HG03432 (cell line): ENCODE data around the gene PDE6D.

Source experiments
- ATAC-seq: cut with Tn5 transposase; IDR thresholded peaks from one replicate; pipeline ENCODE4 v1.9.1; 2021; ENCODE audit warnings: mild to moderate bottlenecking, moderate library complexity; ENCODE audit not compliant: unreplicated experiment

PDE6D gene

DNA sequence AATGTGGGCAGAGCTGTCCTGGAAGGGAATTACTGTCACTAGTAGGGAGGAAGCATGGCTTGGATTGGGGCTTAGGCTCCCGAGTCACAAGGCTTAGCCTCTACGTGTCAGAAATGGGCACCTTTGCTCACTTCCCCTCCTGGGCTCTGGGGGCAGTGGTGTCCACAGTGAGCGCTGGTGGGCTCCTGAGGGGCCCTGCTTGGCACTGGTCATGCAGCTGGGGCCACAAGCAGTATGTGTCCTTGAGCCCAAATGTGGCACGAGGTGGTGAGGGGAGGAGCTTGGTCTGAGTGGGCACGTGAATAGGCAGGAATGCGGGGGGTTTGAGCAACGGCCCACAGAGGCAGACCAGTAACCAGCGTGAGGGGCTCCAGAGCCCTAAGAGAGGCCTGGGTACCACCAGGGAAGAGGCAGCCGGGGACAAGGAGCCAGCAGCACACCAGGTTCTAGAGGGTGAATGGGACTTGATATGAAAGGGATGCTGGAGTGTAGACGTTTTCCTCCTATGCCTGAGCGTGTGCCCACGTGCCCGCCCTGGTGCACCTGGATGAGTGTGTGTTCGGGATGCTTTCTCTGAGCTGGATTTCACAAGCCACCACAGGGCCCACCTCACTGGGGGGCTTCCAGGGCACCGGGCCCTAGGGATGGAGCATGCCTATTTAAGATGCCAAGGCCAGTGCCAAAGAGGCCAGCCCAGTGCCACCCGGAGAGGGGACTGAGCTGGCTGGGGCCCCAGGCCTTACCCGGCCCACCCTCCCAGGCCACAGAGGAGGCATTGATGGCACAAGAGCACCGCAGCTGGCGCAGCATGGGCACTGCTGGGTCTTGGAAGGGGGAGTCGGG lies 95.5 kb downstream of the PDE6D start:
- no peak for ATAC-seq

DNA sequence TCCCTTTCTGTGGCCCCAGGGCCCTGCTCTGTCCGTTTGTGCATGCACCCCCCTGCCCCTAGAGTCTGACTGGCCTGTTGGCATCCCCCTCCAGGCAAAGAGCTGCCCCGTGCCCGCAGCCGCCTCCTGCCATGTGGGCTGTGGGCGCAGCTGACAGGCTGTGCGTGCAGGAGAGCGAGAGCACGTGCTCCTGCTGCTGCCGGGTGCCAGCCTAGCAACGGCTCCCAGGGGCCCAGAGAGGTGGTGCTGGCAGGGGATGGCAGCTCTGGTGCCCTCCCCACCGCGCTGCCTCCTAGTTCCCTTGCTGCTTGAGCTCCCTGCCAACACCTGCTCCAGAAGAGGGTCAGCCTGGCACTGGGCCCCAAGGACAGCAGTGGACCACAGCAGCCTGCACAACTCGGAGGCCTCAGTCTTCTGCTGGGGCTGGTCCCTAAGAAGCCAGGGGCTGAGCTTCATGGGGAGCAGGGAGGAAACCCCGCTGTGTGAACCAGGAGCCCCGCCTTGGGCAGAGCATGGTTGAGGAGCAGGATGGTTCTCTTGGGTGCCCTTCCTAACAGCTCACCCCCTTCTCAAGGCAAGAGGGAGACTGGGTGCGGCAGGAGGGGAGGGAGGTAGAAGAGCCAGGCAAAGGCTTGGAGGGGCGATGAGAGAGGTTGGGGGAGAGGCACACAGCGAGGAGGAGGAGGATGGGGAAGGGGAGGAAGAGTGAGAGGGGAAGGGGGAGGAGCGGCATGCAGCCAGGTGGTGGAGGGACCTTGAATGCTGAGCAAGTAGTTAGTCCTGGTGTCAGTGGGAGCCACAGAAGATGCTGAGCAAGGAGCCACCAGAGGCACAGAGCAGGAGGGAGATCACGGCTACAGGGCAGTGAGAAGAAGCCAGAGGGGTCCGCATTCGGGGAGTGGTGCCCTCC lies 96.5 kb downstream of the PDE6D start:
- no peak for ATAC-seq

DNA sequence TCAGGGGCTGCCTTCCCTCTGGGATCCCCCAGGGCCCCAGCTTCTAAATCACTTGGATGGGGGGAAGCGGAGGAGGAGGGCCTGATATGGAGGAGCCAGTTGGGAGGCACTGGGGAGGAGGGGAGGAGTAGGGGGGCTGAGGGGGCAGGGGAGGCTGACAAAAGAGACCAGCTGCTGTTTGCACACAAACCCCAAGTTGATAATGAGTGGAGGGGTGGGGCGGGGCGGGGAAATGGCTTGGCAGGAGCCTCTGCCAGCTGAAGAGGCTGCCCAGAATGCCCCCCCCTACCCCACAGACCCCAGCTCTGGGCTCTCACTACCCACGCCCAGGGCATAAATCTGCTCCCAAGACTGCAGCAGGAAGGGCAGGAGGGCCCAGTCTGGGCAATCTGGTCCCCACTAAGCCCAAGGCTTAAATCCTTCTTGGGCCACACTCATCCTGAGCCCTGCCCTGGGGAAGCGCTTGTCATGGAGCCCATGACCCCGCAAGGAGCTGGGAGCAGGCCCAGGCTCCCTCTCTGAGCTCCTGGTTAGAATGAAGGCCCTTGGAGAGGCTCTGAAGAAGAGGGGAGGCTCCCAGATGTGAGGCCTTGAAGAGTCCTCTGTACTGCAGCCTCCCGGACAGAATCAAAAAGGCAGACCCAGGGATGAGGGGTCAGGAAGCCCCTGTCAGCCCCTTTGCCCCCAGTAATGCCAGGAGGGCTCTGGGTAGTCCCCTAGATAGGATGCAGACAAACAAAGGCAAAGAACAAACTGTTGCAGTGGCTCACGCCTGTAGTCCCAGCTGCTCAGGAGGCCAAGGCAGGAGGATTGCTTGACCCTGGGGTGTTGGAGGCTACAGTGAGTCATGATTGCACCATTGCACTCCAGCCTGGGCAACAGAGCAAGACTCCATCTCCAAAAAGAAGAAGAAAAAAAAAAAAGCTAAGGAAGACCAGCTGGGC lies 97.5 kb downstream of the PDE6D start:
- ATAC-seq, result no peak

DNA sequence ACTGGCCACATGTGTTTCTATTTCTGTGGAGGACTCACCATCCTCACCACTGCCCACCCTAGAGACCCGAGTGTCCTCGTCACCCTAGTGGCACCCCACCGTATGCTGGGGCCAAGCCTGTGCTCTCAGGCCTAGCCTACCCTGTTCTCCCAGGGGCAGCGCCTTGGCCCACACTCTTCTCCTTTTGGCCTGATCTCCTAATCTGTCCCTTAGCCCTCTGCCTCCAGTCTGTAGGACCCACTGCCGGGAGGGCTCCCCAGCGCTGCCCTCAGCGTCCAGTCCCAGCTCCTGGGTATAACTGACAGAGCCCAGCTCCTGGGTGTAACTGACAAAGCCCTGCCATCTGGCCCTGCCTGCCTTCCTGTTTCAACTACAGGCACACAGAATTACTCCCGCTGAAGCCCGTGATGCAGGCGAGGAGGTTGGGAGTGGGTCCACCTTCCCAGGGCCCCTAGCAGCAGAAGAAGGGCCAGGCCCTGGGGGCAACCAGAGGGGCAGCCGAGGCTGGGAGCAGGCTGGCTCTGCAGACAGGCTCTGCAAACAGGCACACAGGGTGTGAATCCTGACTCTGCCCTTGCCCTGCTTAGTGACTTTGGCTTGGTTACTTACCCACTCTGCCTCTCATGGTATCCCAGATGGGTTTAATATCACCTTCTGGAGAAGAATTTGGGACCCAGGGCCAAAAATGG lies 98.3 kb downstream of the PDE6D start:
- ATAC-seq, result no peak
